GM18858 (cell line): ENCODE data around the gene SDR42E2.
A peak's percentile ranks its signal among the peaks of the same experiment; 100 is the strongest.
"Not testable (repeated sequence)": the region's sequence is repeated elsewhere in the genome, so short reads cannot be mapped to it uniquely, and the experiment has no call there.

Source experiments
- ATAC-seq: cut with Tn5 transposase; IDR thresholded peaks from one replicate; pipeline ENCODE4 v1.9.1; 2021; ENCODE audit not compliant: unreplicated experiment

SDR42E2 gene

GRCh38 chr16:22161401-22161800 is 905 bp upstream of the SDR42E2 start:
- no peak for ATAC-seq

- no peak for ATAC-seq
These were observed 327 bp downstream of the SDR42E2 start for GRCh38 chr16:22162656-22163009.

GRCh38 chr16:22163806-22164205 is 1.5 kb downstream of the SDR42E2 start:
- ATAC-seq: no peak

GRCh38 chr16:22164482-22164881 is 2.2 kb downstream of the SDR42E2 start:
- no peak for ATAC-seq

- ATAC-seq: no peak
These were observed 3.4 kb downstream of the SDR42E2 start for GRCh38 chr16:22165508-22166285.

GRCh38 chr16:22171953-22172352 is 9.6 kb downstream of the SDR42E2 start:
- ATAC-seq: no peak

- not testable (repeated sequence) for ATAC-seq
These were observed 10.3 kb downstream of the SDR42E2 start for GRCh38 chr16:22172642-22173041.

- no peak for ATAC-seq
These were observed 12.3 kb downstream of the SDR42E2 start for GRCh38 chr16:22174642-22175041.

GRCh38 chr16:22177968-22178930 is 15.9 kb downstream of the SDR42E2 start:
- ATAC-seq: no peak

GRCh38 chr16:22181426-22181825 is 19.1 kb downstream of the SDR42E2 start:
- no peak for ATAC-seq

GRCh38 chr16:22181843-22182242 is 19.5 kb downstream of the SDR42E2 start:
- no peak for ATAC-seq

GRCh38 chr16:22183335-22183734 is 21.0 kb downstream of the SDR42E2 start:
- ATAC-seq: no peak

GRCh38 chr16:22183901-22184614 is 21.8 kb downstream of the SDR42E2 start:
- no peak for ATAC-seq

GRCh38 chr16:22184615-22184968 is 22.3 kb downstream of the SDR42E2 start:
- ATAC-seq: no peak

- ATAC-seq: no peak
These were observed 24.2 kb downstream of the SDR42E2 start for GRCh38 chr16:22186517-22186916.

- ATAC-seq: no peak
These were observed 25.9 kb downstream of the SDR42E2 start for GRCh38 chr16:22188267-22188594.

GRCh38 chr16:22188595-22189442 is 26.5 kb downstream of the SDR42E2 start:
- no peak for ATAC-seq

GRCh38 chr16:22189473-22190080 is 27.3 kb downstream of the SDR42E2 start:
- no peak for ATAC-seq

- peak; percentile 35 for ATAC-seq
These were observed 27.9 kb downstream of the SDR42E2 start for GRCh38 chr16:22190081-22190775.
